GM18907 (cell line): ENCODE results near the gene BHLHE23.

Experiments
- ATAC-seq: cut with Tn5 transposase; IDR thresholded peaks from one replicate; pipeline ENCODE4 v1.9.1; 2021; ENCODE audit warnings: mild to moderate bottlenecking, moderate library complexity; ENCODE audit not compliant: unreplicated experiment

BHLHE23 gene

GRCh38 chr20:63026582-63027165, 19.9 kb upstream of the BHLHE23 start:
- no peak for ATAC-seq

GRCh38 chr20:63025534-63026331, 19.0 kb upstream of the BHLHE23 start:
- ATAC-seq: no peak

- no peak for ATAC-seq
These were observed 18.0 kb upstream of the BHLHE23 start for GRCh38 chr20:63024573-63025392.

GRCh38 chr20:63023936-63024571, 17.3 kb upstream of the BHLHE23 start:
- no peak for ATAC-seq

GRCh38 chr20:63023071-63023935, 16.5 kb upstream of the BHLHE23 start:
- ATAC-seq: no peak

- no peak for ATAC-seq
These were observed 15.7 kb upstream of the BHLHE23 start for GRCh38 chr20:63022501-63022900.

- no peak for ATAC-seq
These were observed 14.9 kb upstream of the BHLHE23 start for GRCh38 chr20:63021356-63022321.

GRCh38 chr20:63020681-63021080, 13.9 kb upstream of the BHLHE23 start:
- no peak for ATAC-seq

GRCh38 chr20:63017826-63018411, 11.2 kb upstream of the BHLHE23 start:
- ATAC-seq: no peak

- ATAC-seq: no peak
These were observed 10.5 kb upstream of the BHLHE23 start for GRCh38 chr20:63017076-63017825.

- no peak for ATAC-seq
These were observed 9.8 kb upstream of the BHLHE23 start for GRCh38 chr20:63016514-63017075.

GRCh38 chr20:63015662-63016361, 9.0 kb upstream of the BHLHE23 start:
- no peak for ATAC-seq

GRCh38 chr20:63015147-63015661, 8.4 kb upstream of the BHLHE23 start:
- no peak for ATAC-seq

- ATAC-seq: no peak
These were observed 7.9 kb upstream of the BHLHE23 start for GRCh38 chr20:63014710-63015109.

- ATAC-seq: no peak
These were observed 7.5 kb upstream of the BHLHE23 start for GRCh38 chr20:63014287-63014686.

- ATAC-seq: no peak
These were observed 6.4 kb upstream of the BHLHE23 start for GRCh38 chr20:63013207-63013606.

GRCh38 chr20:63011798-63012197, 5.0 kb upstream of the BHLHE23 start:
- ATAC-seq: no peak
